Limb (tissue), 2 donors: Measurements from ENCODE around the gene GPR137.
"Not testable (repeated sequence)": the region's sequence is repeated elsewhere in the genome, so short reads cannot be mapped to it uniquely, and the experiment has no call there.

Source experiments
- DNase-seq, 2 donors: peaks; one replicate each; pipeline ENCODE4 v3.0.0-alpha.2; 2016; ENCODE audit errors: extremely low spot score in 2 of 2

GPR137 gene, protein sequence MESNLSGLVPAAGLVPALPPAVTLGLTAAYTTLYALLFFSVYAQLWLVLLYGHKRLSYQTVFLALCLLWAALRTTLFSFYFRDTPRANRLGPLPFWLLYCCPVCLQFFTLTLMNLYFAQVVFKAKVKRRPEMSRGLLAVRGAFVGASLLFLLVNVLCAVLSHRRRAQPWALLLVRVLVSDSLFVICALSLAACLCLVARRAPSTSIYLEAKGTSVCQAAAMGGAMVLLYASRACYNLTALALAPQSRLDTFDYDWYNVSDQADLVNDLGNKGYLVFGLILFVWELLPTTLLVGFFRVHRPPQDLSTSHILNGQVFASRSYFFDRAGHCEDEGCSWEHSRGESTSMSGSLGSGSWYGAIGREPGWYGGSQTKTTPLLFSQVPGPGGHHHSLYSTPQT

DNA sequence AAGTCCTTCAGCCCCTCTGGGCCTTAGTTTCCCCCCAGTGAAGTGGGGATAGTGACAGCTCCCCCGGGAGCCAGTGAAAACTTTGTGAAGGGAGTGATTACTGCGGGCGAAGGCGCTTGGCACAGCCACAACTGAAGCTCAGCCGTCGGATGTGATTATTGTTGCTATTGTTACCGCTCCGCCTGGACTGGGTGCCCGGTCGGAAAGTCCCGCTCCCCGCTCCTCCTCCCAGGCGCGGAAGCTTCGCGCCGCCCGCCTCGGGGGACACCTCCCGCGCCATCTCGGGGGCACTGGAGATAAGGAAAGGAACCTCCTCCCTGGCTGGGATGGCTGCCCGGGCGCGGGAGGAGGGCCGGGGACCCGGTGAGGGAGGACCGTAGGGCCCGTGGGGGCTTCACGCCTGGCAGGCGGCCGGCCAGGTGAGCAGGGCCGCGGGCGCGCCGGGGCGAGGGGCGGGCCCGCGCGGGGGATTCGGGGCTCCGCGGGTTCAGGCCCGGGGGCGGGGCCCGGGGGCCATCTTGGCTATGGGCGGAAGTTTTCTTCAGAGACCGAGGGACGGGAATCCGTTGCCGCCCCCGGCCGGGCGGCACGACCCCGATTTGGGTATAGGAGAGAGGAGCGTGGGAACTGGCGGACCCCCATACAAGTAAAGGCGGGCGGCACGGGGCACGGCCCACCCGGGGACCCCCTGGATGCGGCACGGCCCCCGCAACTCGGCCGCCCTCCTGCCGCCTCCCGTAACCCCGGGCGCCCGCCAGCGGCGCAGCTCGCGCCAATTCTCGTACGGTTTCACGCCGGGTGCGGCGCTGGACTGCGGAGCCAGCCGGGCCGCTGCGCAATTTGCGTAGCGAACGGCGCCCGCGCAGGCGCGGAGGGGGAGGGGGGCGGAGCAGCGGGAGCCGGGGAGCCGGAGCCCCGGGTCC lies at the start of gene GPR137:
GPR137 (plus strand) TSS at position 887 of the 923 bp plus-strand sequence. CDS start 677 bp downstream, outside the sequence.
- DNase-seq: peak; percentile 84 to 96

DNA sequence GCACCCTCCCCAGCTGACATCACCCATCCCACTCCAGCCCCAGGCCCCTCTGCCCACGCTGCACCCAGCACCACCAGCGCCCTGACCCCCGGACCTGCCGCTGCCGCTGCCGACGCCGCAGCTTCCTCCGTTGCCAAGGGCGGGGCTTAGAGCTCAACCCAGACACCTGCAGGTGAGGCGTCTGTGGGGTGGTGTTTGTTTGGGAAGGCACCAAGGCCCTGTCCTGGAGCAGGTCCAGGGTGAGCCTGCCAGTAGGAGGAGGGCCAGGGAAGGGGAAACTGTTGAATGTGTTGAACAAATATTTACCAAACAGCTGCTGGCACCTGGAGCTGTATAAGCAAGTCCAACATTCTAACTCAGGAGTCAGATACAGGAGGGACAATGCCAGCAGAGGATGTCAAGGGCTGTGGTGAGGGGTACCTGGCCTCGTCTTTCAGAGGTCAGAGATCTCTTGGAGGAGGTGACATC lies 48.1 kb upstream of the GPR137 start:
- no peak for DNase-seq

DNA sequence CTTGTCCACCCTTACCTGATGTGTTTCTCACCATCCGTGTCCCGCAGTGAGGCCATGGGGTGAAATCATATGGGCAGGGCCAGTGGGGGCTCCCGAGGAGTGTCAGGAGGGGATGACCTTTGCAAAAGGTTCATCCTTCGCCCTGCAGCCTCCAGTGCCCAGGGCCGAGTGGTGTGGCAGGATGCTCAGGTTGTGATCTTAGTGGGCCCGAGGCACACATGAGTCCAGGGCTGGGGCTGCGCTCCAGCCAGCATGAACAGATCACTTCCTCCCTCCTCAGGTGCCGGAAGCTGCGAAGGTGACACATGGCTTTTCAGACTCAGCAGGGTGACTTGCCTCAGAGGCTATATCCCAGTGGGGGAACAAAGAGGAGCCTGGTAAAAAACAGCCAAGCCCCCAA lies 47.6 kb upstream of the GPR137 start:
- no peak for DNase-seq

DNA sequence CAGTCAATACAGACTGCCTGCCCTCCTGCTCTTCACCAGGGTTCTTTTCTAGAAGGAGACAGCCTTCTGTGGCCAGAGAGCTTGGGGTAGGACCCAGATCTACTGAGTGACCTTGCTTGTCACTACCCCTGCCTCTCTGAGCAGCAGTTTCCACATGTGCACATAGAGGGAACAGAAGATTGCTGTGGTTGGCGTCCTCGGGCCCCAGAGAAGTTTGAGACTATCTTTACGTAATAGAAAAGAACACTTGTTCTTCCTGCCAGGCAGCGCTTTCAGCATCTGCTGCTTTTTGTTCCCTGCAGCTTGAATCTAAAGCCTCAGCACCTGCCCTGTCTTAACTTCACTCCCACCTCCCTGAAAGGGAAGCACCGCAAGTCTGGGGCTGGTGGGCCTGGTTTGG lies 46.6 kb upstream of the GPR137 start:
- no peak for DNase-seq

DNA sequence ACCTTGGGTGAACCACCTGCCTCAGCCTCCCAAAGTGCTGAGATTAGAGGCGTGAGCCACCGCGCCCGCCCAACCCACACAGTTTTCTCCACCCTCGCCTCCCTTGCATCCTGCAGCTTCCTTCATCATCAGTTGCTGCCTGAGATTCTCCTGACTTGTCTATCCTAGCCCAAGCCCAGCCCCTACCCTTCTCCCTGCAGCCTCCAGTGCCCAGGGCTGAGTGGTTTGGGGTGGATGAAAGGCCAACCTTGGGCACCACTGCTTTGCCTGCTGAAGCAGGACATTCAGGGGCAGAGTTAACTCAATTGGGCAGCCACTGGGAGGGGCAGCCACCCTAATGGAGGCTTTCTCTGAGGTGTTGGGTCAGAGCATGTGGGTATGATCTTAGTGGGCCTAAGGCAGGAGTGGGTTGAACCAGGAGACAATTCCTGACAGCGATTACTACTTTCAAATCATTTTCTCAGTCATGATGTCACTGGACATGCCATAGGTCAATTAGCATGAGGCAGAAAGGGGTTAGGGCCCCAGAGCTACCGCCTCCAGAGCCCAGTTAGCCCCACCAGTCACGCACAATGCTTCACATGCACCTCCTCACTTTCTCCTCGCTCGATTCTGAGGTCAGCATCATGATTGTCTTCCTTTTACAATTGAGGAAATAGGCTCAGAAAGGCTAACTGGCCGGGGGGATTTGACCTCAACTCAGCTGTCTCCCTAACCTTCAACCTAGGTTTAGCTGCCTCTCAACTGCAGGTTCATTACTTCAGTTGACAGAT lies 45.8 kb upstream of the GPR137 start:
- DNase-seq: no peak

DNA sequence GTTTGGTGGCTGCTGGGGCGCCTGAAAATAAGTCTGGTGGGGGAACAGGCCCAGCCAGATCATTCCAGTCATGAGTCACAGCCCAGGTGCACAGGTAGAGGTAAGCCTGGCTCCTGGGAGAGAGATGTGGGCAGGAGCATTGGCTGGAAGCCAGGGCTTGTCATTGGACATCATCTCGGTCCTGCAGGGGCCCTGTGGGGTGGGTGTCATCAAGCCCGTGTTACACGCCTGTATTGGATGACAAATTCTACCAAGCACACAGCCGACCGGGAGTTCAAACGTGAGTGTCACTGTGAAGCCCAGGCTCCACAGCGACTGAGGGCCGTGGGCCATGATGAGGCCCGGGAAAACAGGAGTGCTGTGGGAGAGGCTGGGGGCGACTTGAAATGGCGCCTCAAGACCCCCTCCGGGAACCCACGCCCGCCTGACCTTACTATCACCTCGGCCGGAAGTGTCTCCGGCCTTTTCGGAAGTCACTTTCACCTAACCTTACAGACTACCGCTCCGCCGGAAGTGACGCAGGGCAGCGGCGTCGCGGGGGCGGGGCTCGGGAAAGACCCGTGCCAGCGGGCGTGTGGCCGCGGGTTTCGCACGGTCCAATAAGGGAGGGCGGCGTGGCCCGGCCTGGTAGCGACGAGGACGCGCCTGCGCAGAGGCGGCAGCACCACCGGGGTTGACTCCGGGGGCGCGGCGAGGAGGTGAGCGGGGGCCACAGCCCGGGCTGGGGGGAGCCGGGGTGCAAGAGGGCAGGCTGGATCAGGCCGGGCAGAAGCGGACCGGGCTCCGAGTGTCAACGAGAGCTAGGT lies 45.0 kb upstream of the GPR137 start, which contains the start of gene FKBP2:
FKBP2 (plus strand) TSS at position 661 of the 806 bp plus-strand sequence. CDS start 1,293 bp downstream, outside the sequence.
- peak; percentile 97 to 99 for DNase-seq

DNA sequence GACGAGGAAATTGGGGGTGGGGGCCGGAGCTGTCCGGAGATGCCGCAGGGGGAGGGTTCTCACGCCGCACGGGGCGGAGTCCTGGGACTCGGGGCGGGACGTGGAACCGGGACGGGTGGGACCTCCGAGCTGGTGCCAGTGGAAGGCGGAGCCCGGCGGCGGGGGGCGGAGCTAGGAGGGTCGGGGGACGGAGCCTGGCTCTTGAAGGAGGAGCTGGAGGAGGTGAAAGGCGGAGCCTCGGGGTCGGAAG lies 44.5 kb upstream of the GPR137 start:
- peak; percentile 100 for DNase-seq

DNA sequence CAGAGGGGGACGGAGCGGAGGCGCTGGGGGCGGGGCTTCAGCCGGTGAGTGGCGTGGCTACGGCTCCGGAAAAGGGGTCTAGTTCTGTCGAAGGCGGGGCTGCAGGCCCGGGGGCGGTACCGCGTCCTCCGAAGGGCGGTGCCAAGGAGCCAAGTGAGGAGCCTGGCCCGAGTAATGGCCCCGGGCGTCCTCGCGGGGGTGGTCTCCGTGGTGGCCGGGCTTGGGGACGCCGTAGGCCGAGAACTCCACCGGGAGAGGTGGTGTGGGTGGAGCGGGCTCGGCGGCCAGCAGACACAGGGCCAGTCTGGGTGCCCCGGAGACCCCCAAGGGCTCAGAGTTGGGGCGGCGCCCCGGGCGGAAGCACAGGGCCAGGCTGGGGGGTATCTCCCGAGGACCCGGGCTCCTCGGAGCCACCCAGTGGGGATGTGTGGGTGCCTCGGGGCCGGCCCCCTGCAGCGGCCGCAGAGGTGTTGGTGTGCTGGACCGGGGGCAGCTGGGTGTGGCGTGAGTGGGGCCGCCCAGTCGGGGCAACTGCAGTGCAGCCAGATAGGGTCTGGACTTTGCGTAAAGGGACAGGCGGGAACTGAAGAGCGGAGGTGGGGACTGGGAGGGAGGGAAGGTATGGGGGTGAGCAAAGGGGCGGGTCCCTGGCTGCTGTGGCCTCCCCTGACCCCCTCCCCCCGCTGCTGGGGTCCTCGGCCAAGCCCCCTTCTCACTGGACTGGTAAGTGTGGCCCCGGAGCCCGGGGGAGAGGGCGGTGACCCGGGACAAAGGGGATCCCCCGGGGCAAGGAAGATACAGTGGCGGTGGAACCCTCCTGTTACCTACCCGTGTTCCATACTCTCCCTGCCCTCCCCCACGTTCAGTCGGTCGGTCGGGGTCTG lies 43.9 kb upstream of the GPR137 start:
- no peak for DNase-seq

DNA sequence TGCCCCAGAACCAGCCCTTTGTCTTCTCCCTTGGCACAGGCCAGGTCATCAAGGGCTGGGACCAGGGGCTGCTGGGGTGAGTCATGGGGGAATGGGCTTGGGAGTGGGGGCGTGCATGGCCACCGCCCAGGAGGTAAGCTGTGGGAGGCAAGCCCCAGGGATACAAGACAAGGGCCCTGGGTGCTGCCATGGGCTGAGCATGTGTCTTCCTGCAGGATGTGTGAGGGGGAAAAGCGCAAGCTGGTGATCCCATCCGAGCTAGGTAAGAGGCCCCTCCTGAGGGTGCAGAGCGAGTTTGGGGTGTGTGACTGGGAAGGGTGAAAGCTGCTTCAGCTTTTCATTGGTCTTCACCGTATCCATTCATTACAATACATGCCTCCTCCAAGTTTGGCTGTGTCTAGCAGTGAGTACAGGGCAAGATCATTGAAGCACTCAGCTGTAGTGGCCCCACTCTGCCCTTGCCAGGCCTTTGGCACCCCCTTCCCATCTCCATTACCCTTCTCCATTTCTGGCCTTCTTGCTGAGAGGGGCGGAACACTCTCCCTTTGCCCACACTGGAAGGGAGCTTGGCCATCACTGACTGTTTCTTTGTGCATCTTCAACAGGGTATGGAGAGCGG lies 42.3 kb upstream of the GPR137 start:
- no peak for DNase-seq

DNA sequence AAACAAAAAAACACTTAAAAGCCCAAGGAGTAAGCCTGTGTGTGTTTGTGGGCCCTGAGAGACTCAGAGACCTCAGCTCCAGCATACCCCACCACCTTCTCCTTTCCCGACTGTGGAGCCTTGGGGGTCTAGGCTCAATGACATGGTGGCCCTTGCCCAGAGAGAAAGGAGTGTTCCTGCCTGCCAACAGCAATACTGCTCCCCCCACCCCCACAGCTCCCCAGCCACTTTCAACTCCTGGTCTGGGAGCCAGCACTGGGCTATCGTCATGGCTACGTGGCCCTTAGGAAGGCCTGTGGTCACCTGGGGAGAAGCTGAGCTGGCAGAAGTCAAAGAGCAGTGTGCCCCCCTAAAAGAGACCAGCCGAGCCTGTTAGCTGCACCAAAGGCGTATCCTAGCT lies 41.5 kb upstream of the GPR137 start:
- DNase-seq: no peak

DNA sequence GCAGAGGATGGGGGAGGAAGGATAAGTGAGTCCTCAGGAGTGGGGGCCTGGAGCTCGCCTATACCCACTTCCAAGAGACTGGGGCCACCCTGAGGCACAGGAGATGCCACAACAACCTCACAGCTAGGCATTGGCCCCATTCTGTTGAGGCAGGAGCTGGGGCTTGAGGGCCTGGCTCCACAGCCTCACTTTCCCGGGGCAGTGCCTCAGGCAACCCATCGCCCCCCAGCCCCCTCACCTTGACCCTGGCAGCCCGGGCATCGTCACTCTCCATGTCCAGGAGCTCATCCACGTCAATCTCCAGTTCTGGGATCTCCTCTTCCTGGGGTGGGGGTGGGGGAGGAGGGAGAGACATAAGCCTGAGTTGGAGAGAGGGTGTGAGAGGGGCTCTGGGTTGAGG lies 40.7 kb upstream of the GPR137 start:
- DNase-seq: no peak

DNA sequence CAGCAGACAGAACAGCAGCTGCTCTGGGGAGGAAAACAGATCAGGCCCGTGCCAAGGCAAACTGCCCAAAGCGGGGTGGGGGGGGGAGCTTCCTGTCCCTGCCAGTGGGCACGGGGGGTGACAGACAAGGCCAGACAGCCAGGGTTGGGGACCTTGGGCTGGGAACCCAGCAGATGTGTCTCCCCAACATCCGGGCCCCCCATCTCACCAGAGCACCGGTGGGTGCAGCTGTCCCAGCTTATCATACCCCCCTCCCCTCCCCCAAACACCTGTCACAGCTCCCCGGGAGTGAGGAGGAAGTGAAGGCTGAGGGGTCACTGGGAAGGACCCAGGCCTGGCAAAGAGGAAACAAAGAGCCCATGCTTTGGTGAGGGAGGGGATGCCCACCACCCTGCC lies 40.2 kb upstream of the GPR137 start:
- DNase-seq: peak in 1 of 2 donors; percentile 67

DNA sequence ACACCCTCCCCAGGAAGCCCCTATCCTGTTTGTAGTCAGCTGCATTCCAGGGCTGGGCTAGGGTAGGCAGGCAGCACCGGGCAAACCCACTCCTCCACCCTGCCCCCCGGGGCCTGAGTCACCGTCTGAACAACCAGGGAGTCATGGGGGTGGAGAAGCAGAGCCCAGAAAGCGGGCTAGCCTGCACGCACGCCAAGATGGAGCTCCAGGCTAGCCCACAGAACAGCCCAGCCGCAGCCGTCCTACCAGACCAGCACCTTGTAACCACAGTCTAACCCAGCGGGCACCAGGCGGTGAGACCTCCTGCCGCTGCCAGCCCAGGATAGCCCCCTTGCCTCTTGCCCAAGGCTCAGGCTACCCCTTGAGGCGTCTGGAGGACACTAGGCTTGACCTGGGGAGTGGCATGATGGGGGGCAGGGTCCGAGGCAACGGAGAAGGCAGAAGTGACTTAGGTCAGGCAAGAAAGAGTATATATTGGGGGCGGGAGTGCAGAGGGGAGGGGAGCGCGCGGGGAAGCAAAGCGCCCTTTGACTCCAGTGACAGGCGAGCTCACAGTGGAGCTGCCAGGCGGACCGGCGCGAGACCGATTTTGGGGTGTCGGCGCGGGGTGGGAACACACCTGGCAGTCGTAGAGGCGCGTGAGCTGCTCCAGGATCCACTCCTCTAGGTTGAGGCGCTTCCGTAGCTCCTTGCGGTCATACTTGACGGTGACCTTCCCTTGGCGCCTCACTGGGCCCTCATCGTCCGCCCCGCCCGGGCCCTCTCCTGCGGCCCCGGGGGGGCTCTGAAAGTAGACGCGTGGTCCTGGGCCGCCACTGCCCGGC lies 39.6 kb upstream of the GPR137 start:
- peak; percentile 43 to 74 for DNase-seq

DNA sequence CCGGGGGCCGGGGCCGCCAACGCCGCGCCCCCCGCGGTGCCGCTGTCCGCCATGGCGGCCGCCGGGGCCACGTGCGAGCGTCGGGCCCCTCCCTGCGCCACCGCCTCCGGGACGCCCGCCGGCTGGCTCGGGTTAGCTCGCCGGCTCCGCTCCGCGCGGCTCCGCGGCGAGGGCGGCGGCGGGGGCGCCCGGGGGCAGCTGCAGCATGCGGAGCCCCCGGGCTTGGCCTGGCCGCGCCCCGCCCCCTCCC lies 39.1 kb upstream of the GPR137 start:
- DNase-seq: not testable (repeated sequence)

DNA sequence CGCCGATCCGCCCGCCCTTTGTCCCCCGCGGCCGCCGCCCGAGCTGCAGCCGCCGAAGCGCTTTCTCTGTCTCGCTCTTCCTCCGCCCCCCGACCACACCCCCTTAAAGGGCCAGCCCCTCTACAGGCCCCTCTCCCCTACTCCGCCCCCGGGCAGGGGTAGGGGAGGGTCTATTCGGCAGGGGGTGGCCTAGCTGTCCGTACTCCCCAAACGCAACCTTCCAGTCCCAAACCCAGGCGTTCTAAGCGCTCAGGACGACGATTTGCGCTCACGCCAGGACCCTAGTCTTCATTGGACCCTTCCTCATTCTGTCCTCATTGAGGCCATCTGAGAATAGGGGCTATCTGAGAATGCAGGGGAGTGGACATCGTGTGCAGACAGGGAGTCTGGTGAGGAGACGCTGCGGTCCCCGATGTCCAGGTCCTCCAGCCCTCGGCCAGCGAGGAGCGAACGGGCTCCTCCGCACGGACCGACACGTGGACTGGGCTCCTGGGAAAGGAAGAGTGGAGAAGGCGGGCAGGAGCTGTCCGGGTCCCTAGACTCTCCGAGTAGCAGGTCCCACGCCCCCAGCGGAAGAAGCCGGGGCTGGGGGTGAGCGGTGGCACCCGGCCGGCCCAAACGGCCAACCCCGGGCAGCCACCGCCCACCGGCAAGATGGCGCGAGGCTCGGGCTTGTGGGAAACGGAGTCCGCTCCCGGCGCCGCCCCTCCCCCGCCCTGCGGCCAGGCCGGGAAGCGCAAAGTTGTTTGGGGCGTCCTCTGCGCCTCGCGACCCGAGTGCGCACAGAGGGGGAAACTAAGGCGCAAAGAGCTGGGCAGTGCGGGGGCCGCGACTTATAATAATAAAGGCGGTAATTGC lies 38.5 kb upstream of the GPR137 start, which contains the start of gene PPP1R14B:
PPP1R14B (minus strand) TSS at position 73 of the 858 bp plus-strand sequence. CDS start 270 bp downstream, outside the sequence.
- DNase-seq: peak; percentile 88 to 92

DNA sequence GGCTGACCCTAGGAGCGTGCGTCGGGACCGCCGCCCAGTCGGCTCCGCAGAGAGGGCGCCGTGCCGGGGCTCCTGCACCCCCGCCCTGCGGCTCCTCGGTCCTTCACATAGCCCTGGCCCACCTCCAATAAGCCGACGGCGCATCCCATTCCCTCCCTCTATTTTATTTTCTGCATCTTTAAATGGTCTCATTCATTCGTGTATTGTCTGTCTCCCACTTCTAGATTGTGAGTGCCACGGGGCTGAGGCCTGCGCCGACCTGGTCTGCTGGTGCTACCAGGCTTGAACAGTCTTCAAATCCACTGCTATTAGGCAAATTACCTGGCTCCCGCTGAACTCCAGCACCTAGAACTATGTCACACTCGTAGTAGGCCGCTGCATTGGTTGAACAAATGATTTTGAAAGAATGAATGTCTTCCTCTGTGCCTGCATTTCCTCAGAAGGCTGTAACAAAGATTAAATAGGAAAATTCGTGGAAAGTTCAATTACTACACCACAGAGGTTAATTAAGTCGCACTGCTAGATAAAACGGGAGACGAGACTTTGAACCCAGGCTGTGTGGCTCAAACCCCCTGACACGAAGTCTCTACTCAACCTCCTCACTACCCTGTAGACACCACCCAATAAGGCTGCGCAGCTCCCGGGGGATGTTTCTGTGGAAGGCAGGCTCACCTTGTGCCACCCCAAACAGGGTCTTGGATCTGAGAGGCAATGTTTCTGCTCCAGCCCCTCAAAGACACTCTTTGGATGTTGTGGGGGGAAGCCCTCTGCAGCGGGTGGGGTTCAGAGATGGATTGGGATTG lies 37.7 kb upstream of the GPR137 start:
- DNase-seq: no peak

DNA sequence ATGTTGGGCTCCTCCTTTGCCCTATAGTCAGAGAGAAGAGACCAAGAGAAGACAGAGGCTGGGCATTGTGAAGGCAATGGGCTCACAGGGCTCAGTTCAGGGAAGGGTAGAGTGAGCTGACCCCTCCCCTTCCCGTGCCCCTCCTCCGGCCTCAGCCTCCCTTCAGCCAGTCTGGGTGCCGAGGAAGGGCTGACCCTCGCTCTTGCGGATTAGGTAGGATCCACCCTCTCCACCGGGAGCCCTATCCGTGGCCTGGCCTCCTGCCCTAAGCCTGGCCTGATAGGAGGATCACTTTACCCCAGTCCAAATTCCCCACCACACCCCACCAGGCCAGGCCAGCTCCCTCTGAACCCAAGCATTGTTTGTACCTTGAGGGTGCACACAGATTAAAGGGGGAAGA lies 37.1 kb upstream of the GPR137 start:
- no peak for DNase-seq
